ENCODE results near the gene TP53I3.
A peak's percentile ranks its signal among the peaks of the same experiment; 100 is the strongest.
"Not testable (repeated sequence)": the region's sequence is repeated elsewhere in the genome, so short reads cannot be mapped to it uniquely, and the experiment has no call there.

TP53I3 gene

DNA sequence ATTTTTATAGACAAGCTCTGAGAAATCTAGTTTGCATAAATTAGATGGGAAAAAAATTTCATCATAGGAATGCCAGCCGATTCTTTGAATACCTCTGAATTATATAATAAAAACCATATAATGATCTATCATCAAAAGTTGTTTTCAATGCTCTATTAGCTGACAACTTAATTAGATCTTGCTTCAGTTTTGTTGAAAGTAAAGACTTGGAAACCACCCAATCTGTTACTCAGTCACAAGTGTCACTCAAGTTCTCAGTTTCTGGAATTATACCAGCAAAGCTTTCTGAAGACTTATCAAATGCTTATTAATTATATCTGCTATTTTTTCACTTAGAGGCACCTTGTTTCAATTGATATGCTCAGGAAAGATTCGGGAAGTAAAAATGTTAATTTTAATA, 17.4 kb upstream of the TP53I3 start:
- FAIRE-seq (no peak), DNase-seq (ENCODE audit: low spot score) (no peak)

DNA sequence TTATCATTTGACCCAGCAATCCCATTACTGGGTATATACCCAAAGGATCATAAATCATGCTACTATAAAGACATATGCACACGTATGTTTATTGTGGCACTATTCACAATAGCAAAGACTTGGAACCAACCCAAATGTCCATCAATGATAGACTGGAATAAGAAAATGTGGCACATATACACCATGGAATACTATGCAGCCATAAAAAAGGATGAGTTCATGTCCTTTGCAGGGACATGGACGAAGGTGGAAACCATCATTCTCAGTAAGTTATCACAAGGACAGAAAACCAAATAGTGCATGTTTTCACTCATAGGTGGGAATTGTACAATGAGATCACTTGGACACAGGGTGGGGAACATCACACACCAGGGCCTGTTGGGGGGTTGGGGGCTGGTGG, 16.1 kb upstream of the TP53I3 start:
- not testable (repeated sequence) for DNase-seq (ENCODE audit: low spot score); FAIRE-seq

DNA sequence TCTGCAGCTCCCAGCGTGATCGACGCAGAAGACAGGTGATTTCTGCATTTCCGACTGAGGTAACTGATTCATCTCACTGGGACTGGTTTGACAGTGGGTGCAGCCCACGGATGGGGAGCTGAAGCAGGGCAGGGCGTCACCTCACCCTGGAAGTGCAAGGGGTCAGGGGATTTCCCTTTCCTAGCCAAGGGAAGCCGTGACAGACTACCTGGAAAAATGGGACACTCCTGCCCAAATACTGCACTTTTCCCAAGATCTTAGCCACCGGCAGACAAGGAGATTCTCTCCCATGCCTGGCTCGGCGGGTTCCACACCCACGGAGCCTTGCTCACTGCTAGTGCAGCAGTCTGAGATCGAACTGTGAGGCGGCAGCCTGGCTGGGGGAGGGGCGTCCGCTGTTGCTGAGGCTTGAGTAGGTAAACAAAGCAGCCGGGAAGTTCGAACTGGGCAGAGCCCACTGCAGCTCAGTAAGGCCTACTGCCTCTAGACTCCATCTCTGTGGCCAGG, 10.6 kb upstream of the TP53I3 start:
- not testable (repeated sequence) for DNase-seq (ENCODE audit: low spot score); FAIRE-seq

GRCh38 chr2:24093270-24093669, 8.6 kb upstream of the TP53I3 start:
- not testable (repeated sequence) for FAIRE-seq; DNase-seq (ENCODE audit: low spot score)

GRCh38 chr2:24088821-24089359, 4.3 kb upstream of the TP53I3 start:
- DNase-seq (ENCODE audit: low spot score) (no peak), FAIRE-seq (no peak)

- DNase-seq (ENCODE audit: low spot score), result no peak
- no peak for FAIRE-seq
Measured at GRCh38 chr2:24087032-24087431, 2.4 kb upstream of the TP53I3 start.

DNA sequence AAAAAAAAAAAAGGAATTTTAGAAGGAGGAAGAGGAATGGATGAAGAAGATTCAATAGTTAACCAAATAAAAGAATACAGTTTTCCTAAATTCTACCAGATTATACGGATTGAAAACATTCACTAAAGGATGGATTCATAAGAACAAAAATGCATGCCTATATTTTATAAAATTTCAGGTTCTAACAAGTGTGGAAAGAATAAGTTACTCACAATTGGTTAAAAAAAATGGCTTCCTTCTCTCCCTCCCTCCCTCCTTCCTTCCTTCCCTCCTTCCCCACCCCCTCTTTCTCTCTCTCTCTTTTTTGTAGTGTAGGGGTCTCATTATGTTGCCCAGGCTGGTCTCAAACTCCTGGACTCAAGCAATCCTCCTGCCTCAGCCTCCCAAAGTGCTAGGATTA, 1.6 kb upstream of the TP53I3 start:
- DNase-seq (ENCODE audit: low spot score) (no peak), FAIRE-seq (no peak)

DNA sequence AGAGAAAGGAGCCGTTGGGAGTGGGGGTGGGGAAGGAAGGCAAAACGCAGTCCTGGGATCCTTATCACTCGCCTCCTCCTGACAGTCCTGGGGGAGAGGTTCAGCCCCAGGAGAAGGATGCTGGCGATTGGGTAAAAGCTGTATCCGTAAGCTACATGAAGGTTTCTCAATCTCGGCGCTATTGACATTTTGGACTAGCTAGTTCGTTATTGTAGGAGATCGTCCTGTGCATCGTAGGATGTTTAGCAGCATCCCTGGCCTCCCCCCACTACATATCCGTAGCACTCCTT, 511 bp upstream of the TP53I3 start:
- no peak for FAIRE-seq

DNA sequence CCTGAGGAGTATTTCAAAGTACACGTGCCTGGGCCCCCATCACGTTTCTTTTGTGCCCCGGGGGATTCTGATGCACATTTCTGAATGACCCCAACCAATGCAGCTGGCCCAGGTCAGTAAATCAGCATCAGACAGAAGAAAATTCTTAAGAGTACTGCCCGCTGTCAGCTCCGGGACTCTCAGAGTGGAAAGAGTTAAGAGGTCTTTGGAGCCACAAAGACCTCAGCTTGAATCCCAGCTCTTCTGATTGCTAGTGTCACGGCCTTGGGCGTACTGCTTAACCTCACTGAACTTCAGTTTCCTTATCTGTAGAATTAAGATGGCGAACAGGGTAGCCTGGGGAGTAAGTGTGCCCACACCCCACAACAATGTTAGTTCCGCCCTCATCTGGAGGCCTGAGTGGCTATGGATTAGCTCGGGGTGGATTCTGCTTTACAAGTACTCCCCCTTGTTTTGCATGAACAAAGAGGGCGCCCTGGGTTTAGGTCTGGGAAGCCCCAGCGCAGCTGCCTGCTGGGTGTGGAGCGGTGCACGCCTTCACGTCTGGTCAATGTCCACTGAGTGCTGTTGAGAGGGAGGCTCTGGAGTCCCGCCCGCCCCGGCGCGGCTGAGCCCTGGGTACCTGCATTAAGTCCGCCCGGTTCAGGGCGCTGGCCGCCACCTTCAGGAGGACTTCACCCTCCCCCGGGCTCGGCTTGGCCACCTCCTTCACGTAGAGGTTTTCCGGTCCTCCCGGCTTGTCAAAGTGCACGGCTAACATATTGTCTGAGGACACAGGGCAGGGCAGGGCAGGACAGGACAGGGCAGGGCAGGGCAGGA, 858 bp downstream of the TP53I3 start:
- FAIRE-seq, result no peak
- no peak for DNase-seq (ENCODE audit: low spot score)

More for the DNA sequence above, 511 bp upstream of the TP53I3 start:
- DNase-seq (ENCODE audit: low spot score), result no peak

GRCh38 chr2:24082787-24083566, 1.7 kb downstream of the TP53I3 start:
- no peak for DNase-seq (ENCODE audit: low spot score)

GRCh38 chr2:24080701-24081100, 3.9 kb downstream of the TP53I3 start:
- DNase-seq (ENCODE audit: low spot score), result no peak

More at GRCh38 chr2:24082787-24083566, 1.7 kb downstream of the TP53I3 start:
- no peak for FAIRE-seq

DNA sequence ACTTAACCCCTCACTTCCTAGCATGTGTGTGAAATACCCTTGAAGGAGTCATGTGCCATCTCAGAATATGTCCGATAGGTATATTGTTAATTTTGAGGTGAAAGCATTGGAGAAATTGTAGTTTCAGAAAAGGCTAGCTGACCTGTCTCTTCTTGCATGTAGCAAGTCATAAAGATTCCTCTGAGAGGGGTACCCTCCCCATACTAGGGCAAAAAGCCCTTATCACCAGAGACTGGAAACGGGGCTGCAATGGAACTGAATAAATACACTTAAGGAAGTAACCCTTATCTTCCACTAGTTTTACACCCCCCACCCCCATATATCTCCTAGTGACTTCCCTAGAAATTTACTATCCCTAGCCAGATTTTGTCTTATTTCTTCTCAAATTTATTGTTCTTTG, 6.8 kb downstream of the TP53I3 start:
- DNase-seq (ENCODE audit: low spot score) (no peak), FAIRE-seq (no peak)

More at GRCh38 chr2:24080701-24081100, 3.9 kb downstream of the TP53I3 start:
- FAIRE-seq, result no peak

GRCh38 chr2:24077535-24077877, 7.1 kb downstream of the TP53I3 start:
- FAIRE-seq, result no peak
- DNase-seq (ENCODE audit: low spot score), result no peak

GRCh38 chr2:24076849-24077534, 7.6 kb downstream of the TP53I3 start:
- no peak for DNase-seq (ENCODE audit: low spot score)
- no peak for FAIRE-seq

GRCh38 chr2:24075915-24076848, 8.5 kb downstream of the TP53I3 start, which contains the start of gene SF3B6:
Gene SF3B6, minus strand, starts transcription at chr2:24076326. Its CDS starts 97 bp downstream, at chr2:24076229.
- FAIRE-seq (peak; percentile 86), DNase-seq (ENCODE audit: low spot score) (peak; percentile 96)

- no peak for FAIRE-seq
- no peak for DNase-seq (ENCODE audit: low spot score)
Measured at GRCh38 chr2:24075259-24075658, 9.4 kb downstream of the TP53I3 start.

- FAIRE-seq (no peak), DNase-seq (ENCODE audit: low spot score) (no peak)
Measured at GRCh38 chr2:24073816-24074215, 10.8 kb downstream of the TP53I3 start.

- DNase-seq (ENCODE audit: low spot score) (no peak), FAIRE-seq (no peak)
Measured at GRCh38 chr2:24072259-24072658, 12.4 kb downstream of the TP53I3 start.

GRCh38 chr2:24065341-24065740, 19.3 kb downstream of the TP53I3 start:
- no peak for FAIRE-seq
- DNase-seq (ENCODE audit: low spot score), result no peak

GRCh38 chr2:24058564-24059271, 25.9 kb downstream of the TP53I3 start:
- no peak for FAIRE-seq
- DNase-seq (ENCODE audit: low spot score), result no peak

All from RCC 7860 (cell line).